ENCODE data around the gene NEU1.

- TF ChIP-seq CTCF (IDR thresholded peaks at IDR 0.05) = no peak
- TF ChIP-seq POLR2A (IDR thresholded peaks at IDR 0.05) = no peak
These were observed 31.0 kb downstream of the NEU1 start for GRCh38 chr6:31831350-31832215.

All from esophagus squamous epithelium (tissue), 4 donors.